GM18502 (cell line): ENCODE data around the gene PPP1R15A.
"Not testable (repeated sequence)": the region's sequence is repeated elsewhere in the genome, so short reads cannot be mapped to it uniquely, and the experiment has no call there.

Experiments used
- ATAC-seq: cut with Tn5 transposase; IDR thresholded peaks from one replicate; pipeline ENCODE4 v1.9.1; 2021; ENCODE audit warnings: mild to moderate bottlenecking; ENCODE audit not compliant: unreplicated experiment, poor library complexity

The PPP1R15A gene

DNA sequence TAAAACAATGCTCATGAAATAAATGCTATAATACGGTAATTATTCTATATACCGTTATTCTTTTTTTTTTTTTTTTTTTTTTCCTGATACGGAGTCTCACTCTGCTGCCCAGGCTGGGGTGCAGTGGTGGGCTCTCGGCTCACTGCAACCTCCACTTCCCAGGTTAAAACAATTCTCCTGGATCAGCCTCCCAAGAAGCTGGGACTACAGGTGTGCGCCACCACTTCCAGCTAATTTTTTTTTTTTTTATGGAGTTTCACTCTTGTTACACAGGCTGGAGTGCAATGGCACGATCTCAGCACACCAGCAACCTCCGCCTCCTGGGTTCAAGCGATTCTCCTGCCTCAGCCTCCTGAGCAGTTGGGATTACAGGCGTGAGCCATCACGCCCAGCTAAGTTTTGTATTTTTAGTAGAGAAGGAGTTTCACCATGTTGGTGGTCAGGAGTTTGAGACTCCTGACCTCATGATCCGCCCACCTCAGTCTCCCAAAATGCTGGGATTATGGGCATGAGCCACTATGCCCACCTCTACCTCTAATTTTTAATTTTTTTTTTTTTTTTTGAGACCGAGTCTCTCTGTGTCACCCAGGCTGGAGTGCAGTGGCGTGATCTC is 6.9 kb downstream of the PPP1R15A start:
- ATAC-seq: no peak

DNA sequence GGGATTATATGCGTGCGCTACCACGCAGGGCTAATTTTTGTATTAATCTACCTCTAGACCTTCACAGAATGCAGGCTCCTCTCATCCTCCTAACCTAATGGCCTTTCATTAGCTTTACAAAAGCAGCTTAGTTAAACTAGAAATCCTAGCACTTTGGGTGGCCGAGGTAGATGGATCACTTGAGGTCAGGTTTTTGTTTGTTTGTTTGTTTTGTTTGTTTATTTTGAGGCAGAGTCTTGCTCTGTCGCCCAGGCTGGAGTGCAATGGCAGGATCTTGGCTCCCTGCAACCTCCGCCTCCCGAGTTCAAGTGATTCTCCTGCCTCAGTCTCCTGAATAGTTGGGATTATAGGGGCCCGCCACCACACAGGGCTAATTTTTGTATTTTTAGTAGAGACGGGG is 7.5 kb downstream of the PPP1R15A start:
- ATAC-seq: not testable (repeated sequence)

DNA sequence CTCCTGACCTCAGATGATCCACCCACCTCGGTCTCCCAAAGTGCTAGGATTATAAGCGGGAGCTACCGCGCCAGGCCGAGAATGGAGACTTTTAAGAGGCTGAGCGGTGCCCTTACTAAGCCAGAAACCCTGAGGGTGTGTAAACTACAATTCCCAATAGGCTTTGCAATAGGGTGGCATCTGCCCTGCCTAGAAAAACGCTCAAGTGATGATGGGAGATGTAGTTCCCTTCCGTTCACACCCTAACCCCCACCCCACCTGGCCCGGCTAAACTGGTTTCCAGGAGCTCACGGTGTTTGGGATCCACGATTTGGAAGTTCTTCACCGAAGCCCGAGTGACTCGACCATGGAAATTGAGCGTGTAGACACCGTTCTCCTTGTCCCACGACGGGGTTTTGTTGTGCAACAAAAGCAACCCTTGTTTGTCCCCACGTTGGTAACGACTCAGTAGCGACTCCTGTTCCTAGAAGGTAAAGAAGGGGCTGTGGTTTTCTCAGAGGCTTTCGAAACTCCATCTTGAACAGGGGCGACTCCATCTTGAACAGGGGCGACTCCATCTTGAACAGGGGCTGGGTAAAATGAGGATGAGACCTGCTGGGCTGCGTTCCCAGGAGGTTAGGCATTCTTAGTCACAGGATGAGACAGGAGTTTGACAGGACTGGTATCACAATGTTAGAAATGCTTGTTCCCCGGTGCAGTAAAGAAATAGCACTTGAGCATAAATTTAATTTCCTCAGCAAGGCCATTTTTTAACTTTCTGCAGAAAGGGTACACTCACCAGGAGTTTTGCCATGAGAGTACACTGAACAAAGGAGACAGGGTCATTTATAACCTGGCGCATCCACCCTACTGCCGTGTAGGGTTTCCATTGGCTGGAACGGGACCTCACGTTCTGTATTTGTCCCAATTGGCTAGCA is 9.8 kb downstream of the PPP1R15A start:
- ATAC-seq: no peak

DNA sequence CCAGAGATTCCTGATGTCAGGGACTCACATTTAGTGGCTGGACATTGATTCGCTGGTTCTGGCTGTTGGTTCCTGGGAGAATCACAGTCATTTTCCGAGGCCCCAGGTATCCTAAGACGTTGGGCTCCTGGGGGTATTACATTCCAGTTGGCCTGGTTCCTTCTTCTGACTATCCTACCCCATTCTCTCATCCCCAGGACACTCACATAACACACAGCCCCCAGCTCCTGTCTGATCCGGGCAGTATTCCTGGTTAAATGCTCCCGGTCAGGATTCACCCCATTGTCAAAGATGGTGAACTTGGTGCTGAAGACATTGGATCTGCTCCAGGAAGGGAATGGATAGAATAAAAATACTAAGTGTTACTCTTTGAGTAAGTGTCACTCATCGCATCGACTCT is 11.5 kb downstream of the PPP1R15A start:
- no peak for ATAC-seq

DNA sequence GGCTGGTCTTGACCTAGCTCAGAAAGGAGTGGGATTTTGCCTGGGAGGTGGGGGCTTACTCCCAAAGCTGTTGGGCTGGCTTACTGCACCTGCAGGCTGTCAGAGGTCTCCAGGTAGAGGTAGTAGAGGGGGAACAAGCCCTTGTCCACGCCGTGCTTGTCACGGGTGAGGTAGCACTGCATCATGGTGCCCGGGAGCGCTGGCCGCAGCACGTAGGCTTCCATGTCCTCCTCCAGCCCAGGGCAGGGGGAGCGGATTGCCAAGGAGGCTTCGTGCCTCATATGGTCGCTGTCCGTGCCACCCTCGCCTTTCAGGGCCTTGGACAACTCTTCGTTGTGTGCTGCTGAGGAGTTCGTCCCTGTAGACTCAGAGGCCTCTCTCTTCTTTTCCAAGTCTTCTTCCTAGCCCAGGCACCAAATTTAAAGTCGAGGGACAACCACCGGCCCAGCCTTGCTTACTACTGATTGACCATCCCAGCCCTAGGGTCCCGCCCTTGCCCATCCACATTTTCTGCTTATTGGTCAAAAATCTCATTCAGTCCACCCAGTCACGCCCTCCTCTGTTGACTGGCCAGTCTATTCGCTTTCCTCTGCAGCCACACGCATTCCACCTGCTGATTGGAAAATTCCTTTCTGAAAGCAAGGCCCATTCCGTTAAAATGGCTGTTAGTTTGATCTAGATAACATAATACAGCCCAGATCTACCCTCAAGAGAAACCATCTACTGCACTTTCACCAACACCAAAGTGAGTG is 15.8 kb downstream of the PPP1R15A start:
- ATAC-seq: no peak

DNA sequence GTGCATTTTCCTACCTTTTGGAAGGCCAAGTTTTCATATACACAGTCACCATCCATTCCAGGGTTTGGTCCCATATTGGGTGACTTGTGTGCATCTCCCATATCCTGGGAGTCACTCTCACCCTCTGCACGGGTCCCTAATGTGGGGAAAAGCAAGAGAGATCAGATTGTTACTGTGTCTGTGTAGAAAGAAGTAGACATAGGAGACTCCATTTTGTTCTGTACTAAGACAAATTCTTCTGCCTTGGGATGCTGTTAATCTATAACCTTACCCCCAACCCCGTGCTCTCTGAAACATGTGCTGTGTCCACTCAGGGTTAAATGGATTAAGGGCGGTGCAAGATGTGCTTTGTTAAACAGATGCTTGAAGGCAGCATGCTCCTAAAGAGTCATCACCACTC is 17.3 kb downstream of the PPP1R15A start:
- ATAC-seq: not testable (repeated sequence)

DNA sequence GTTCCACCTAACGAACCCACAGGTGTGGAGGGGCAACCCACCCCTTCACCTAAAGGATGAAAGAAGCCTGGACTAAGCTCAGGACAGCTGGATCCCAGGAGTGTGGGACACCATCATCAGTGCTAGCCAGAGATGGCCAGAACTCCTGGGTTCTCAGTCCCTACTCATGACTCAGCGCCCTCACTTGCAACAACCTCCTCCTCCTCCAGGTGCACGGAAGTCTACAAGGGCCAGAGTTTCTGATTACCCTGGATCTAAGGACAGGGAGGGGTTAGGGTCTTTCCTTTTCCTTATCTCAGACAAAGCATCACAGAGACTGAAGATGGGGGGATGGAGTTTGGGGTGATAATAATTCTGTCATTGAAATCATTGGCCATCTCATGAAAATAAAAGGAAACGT is 18.3 kb downstream of the PPP1R15A start:
- ATAC-seq: no peak

DNA sequence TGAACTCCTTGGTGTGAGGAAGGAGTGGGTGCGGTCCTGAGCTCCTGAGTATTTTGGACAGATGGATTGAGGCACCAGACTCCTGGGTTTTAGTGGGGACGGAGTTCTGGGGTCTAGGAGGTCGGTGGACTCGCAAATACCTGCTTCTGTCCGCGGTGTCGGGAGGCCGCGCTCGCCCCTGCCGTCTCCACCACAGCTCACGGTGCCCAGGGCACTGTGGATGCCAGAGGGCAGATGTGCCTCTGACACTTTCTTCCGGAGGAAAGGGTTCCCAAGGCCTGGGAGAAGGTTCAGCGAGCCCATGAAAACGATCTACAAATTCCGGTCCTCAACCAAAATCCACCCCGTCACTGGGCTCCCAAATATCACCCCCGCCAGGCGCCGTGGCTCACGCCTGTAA is 23.0 kb downstream of the PPP1R15A start:
- ATAC-seq: no peak

DNA sequence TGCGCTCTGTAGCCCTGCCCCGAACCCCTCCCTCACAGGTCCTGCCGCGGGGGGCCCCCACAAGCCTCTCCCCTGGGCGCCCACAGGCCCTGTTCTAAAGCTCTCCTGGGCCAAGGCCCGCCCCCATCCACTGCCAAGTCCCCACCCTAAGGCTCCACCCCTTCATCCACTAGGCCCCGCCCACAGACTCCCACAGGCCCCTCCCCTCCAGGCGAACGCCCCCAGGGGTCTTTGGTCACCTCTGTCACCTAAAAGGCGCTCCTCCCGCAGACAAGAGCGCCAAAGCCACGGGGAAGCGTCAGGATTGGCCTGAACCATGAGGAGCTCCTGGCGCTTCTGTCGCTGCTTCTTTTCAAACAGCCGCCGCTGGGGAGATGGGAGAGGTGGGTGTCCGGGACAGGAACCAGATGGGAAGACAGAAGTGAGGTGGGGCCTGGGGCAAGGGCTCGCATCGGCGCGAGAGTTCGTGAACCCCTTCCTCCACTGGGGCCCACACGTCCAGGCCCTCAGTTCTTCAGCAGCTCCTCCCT is 24.0 kb downstream of the PPP1R15A start:
- no peak for ATAC-seq

DNA sequence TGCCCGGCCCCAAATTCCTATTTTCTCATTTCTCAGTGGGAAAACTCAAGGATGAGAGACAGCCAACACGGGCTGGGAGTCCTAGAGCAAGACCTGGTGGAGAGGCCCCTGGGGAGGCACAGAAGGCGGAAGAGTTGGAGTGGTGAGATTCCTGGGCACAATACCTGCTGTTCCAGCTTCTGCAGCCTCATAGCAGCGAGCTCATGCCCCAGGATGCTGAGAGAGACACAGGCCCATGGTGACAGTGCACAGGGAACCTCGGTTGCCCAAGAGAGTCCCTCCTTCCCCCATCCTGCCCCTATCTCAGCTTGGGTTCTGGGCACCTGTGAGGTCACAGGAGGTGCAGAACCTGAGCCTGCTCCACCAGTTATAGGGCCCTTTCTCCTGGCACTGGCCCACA is 25.0 kb downstream of the PPP1R15A start:
- ATAC-seq: no peak

DNA sequence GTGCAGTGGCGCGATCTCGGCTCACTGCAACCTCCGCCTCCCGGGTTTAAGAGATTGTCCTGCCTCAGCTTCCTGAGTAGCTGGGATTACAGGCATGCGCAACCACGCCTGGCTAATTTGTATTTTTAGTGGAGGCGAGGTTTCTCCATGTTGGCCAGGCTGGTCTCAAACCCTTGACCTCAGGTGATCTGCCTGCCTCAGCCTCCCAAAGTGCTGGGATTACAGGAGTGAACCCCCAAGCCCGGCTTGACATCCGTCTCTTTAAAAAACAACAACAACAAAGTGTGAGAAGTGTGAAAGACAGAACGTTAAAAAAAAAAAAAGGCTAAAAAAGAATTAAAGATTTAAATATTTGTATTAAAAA is 27.1 kb downstream of the PPP1R15A start:
- not testable (repeated sequence) for ATAC-seq

DNA sequence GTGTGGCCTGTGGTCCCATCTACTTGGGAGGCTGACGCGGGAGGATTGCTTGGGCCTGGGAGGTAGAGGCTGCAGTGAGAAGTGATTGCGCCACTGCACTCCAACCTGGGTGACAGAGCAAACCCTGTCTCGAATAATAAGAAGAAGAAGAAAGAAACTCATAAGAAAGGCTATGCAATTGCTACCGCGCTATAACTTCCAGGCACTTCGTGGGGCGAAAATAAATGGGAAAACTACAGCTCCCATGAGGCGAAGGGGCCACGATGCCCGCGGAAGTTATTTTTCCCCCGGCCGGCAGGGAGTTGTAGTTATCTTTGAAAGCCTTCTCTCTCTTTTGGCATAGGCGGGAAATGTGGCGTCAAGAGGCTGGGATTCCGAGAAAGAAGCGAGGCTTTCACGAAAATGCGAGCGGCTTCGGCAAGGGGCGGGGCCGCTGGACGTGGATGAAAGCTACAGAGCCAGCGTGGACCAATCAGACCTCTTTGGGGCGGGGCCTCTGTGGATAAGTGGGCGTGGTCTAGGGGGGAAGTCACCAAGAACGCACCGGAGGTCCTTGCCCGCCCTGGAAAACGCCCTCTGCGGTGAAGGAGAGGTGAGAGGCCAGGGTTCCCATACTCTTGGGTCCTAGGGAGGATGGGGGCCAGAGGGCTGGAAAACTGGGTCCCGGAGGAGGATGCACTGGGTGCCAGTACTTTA is 27.7 kb downstream of the PPP1R15A start, which contains the start of gene NUCB1:
Gene NUCB1 (plus strand): TSS at position 532 of the 696 bp plus-strand sequence. CDS start 485 bp downstream, outside the sequence.
- peak; percentile 90 for ATAC-seq

DNA sequence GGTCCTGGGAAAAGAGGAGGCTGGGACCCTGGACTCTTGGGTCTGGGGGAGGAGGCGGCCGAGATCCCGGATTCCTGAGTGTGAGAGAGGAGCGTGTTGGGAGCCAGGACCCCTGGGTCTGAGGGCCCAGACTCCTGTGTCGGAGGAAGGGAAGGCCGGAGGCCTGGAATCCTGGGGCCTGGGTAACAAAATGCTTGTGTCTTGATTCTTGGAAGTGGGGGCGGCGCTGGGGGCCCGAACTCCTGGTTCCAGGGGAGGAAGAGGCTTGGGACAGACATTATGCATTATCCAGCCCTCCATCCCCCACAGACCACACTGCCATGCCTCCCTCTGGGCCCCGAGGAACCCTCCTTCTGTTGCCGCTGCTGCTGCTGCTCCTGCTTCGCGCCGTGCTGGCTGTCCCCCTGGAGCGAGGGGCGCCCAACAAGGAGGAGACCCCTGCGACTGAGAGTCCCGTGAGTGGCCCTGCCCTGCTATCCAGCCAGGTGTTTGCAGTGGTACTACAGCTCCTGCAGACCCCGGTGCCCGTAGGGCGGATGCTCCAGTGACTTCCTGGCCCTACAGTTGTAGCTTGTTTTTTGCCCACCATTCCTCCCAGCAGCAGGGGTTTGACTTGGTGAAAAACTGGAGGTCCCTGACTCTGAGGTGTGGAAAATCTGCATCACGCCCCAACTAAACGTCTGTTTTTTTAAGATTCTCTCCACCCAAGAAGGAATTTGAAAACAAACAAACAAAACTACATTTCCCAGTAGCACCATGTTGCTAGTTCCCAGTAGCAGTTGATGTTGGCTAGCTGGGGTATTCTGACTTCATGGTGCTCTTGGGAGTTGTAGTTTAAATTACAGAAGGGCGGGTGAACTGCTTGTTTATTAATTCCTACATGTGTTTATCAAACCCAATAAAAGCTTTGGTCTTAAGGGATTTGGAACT is 28.5 kb downstream of the PPP1R15A start:
- ATAC-seq: no peak

DNA sequence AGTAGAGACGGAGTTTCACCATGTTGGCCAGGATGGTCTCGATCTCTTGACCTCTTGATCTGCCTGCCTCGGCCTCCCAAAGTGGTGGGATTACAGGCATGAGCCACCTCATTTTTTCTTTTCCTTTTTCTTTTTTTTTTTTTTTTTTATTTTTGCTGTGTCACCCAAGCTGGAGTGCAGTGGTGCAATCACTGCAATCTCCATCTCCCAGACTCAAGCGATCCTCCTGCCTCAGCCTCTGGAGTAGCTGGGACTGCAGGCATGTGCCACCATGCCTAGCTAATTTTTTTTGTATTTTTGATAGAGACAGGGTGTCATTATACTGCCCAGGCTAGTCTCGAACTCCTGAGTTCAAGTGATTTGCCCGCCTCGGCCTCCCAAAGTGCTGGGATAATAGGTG is 30.1 kb downstream of the PPP1R15A start:
- not testable (repeated sequence) for ATAC-seq

DNA sequence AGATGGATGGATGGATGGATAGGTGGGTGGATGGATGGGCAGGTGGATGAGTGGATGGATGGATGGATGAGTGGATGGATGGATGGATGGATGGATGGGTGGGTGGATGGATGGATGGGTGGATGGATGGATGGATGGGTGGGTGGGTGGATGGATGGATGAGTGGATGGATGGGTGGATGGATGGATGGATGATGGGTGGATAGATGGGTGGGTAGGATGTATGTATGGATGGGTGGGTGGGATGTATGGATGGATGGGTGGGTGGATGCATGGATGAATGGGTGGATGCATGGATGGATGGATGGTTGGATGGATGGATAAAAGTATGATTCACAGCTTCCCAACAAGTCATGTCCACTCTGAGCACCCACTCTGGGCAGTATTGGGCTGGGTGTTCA is 31.6 kb downstream of the PPP1R15A start:
- ATAC-seq: not testable (repeated sequence)

DNA sequence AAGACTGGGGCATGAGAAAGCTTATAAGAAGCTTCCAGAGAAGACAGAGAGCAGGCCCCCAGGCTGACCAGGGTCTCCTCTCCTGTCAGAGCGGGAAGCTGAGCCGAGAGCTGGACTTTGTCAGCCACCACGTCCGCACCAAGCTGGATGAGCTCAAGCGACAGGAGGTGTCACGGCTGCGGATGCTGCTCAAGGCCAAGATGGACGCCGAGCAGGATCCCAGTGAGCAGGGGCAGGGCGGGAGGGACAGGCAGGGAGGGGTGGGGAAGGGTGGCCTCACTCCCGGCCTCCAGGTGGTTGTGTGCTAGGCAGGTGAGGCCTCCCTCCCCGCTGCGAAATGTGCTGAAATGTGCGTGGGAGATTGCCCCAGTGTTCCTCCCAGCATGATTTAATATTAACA is 33.4 kb downstream of the PPP1R15A start:
- ATAC-seq: no peak

DNA sequence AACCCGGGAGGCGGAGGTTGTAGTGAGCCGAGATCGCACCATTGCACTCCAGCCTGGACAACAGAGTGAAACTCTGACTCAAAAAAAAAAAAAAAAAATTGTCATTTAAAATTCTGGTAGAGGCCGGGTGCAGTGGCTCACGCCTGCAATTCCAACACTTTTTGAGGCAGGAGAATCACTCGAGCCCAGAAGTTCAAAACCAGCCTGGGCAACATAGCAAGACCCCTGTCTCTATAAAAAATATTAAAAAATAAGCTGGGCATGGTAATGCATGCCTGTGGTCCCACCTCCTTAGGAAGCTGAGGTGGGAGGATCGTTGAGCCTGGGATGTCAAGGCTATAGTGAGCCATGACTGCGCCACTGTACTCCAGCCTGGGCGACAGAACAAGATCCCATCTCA is 34.1 kb downstream of the PPP1R15A start:
- ATAC-seq: no peak

DNA sequence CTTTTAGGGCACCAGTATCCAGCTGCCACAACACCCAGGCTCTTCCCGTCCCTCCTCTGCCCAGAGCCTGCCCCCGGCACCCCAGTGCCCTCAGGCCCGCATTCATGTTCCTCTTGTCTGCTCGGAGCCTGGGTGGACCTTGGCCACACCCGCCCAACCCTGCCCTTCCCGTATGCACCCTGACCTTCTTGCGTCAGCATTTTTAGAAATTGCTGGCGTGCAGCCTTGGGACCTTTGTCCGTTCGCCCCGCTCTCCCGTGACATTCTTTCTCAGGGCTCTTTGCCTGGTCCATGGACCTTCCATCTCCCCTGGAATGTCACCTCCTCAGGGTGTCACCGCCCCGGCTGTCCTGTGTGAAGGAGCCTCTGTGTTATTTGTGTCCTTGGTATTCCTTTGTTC is 35.5 kb downstream of the PPP1R15A start:
- no peak for ATAC-seq

DNA sequence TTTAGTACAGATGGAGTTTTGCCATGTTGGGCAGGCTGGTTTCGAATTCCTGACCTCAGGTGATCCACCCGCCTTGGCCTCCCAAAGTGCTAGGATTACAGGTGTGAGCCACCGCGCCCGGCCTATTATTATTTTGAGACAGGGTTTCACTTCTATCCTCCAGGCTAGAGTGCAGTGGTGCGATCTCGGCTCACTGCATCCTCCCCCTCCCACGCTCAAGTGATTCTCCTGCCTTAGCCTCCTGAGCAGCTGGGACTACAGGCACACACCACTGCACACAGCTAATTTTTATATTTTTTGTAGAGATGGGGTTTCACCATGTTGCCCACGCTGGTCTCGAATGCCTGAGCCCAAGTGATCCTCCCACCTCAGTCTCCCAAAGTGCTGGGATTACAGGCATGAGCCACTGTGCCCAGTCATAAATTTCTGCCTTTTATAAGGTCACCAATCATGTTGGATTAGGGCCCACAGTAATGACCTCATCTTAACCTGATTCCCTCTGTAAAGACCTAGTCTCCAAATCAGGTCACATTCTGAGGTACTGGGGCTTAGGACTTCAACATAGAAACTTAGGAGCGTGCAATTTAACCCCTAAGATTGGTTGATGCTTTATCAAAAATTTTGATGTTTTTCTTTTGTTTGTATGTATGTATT is 37.3 kb downstream of the PPP1R15A start:
- ATAC-seq: not testable (repeated sequence)
